Immature natural killer cell (primary cell): ENCODE data around the gene FLACC1. TPM values are rescaled to one million over a fixed set of nuclear protein-coding genes. Genes with fewer than 3 reads are reported as not detected.
"Not testable (repeated sequence)": the region's sequence is repeated elsewhere in the genome, so short reads cannot be mapped to it uniquely, and the experiment has no call there.

Experiments used
- DNase-seq, 3 donors: peaks; one replicate each; pipeline ENCODE4 v3.0.0; 2022; ENCODE audit warnings: mixed read lengths in 1 of 3
- H3K27ac Mint-ChIP-seq, 6 donors: one replicate each; pipeline ENCODE4 v1.8.0; 2020; ENCODE audit warnings: mixed read lengths in 6 of 6, mild to moderate bottlenecking in 5 of 6, inconsistent platforms in 4 of 6, moderate library complexity in 3 of 6
- H3K27me3 Mint-ChIP-seq, 3 donors: one replicate each; pipeline ENCODE4 v1.8.0; 2020 to 2021; ENCODE audit warnings: low read depth in 3 of 3, mild to moderate bottlenecking in 3 of 3, mixed read lengths in 3 of 3, moderate library complexity in 3 of 3, inconsistent platforms in 1 of 3
- H3K36me3 Mint-ChIP-seq, 3 donors: one replicate each; pipeline ENCODE4 v1.8.0; 2020; ENCODE audit warnings: mixed read lengths in 3 of 3, inconsistent platforms in 2 of 3, mild to moderate bottlenecking in 2 of 3
- H3K4me1 Mint-ChIP-seq, 2 donors: one replicate each; pipeline ENCODE4 v1.8.0; 2020; ENCODE audit warnings: inconsistent platforms in 2 of 2, mild to moderate bottlenecking in 2 of 2, mixed read lengths in 2 of 2, moderate library complexity in 1 of 2
- H3K4me3 Mint-ChIP-seq, 5 donors: one replicate each; pipeline ENCODE4 v1.8.0; 2020; ENCODE audit warnings: mild to moderate bottlenecking in 5 of 5, mixed read lengths in 5 of 5, inconsistent platforms in 3 of 5, moderate library complexity in 3 of 5
- H3K9me3 Mint-ChIP-seq, 6 donors: one replicate each; pipeline ENCODE4 v1.8.0; 2020; ENCODE audit warnings: mild to moderate bottlenecking in 6 of 6, mixed read lengths in 6 of 6, inconsistent platforms in 4 of 6, moderate library complexity in 3 of 6
- polyA plus RNA-seq, 3 donors: library from polyadenylated mRNA; unstranded; fragments of 300-500 nt; fragmentation: Illumina TruSeq; gene quantifications; one replicate each; pipeline ENCODE4 v1.2.3, GENCODE V29; 2021

The FLACC1 gene
- polyA plus RNA-seq, 3 donors from 2014 or later = 0.46 to 0.94 TPM; not detected in 1

- Mint-ChIP-seq H3K4me1 (peaks cover 11 to 29% of the 10 kb centered on the region in 2 donors), H3K4me3 (no peak overlapping the region), H3K27ac (no peak overlapping the region), H3K36me3 (peaks cover 37 to 68% (median 58%) of the 10 kb centered on the region in 3 donors), H3K27me3 (peaks cover 0 to 3% (median 0%) of the 10 kb centered on the region in 3 donors), H3K9me3 (peaks cover 0 to 12% (median 3%) of the 10 kb centered on the region in 6 donors)
- DNase-seq = no peak
These were observed 14.2 kb downstream of the FLACC1 start for GRCh38 chr2:201342923-201343322.

GRCh38 chr2:201329409-201329808, 27.7 kb downstream of the FLACC1 start:
- no peak for DNase-seq
- Mint-ChIP-seq H3K27me3 (peaks cover 0 to 3% (median 0%) of the 10 kb centered on the region in 3 donors), H3K27ac (no peak overlapping the region), H3K4me3 (no peak overlapping the region), H3K4me1 (peaks cover 9% of the 10 kb centered on the region in 2 donors), H3K9me3 (peaks cover under 1 to 9% (median 3%) of the 10 kb centered on the region in 6 donors), H3K36me3 (peaks cover 9 to 30% (median 27%) of the 10 kb centered on the region in 3 donors)

- Mint-ChIP-seq H3K27me3 (peaks cover 0 to 3% (median 0%) of the 10 kb centered on the region in 3 donors), H3K27ac (no peak overlapping the region), H3K36me3 (peaks cover 23 to 39% (median 39%) of the 10 kb centered on the region in 3 donors), H3K9me3 (peaks cover 13 to 25% (median 17%) of the 10 kb centered on the region in 6 donors), H3K4me1 (peaks cover 9% of the 10 kb centered on the region in 2 donors), H3K4me3 (no peak overlapping the region)
- no peak for DNase-seq
These were observed 29.5 kb downstream of the FLACC1 start for GRCh38 chr2:201327678-201328077.

GRCh38 chr2:201322772-201323171, 34.4 kb downstream of the FLACC1 start:
- no peaks in the 10 kb centered on the region for H3K4me1 Mint-ChIP-seq
- no peak overlapping the region for H3K27ac Mint-ChIP-seq
- DNase-seq = no peak
- H3K36me3 Mint-ChIP-seq = peaks cover 46 to 65% (median 51%) of the 10 kb centered on the region in 3 donors
- peaks cover 0 to 3% (median 0%) of the 10 kb centered on the region in 3 donors for H3K27me3 Mint-ChIP-seq
- H3K4me3 Mint-ChIP-seq = no peak overlapping the region
- H3K9me3 Mint-ChIP-seq = peaks cover 21 to 45% (median 40%) of the 10 kb centered on the region in 6 donors

- Mint-ChIP-seq H3K27ac (no peak overlapping the region), H3K27me3 (peaks cover 0 to 3% (median 0%) of the 10 kb centered on the region in 3 donors), H3K36me3 (peaks cover 53 to 72% (median 64%) of the 10 kb centered on the region in 3 donors), H3K9me3 (peaks cover 21 to 50% (median 37%) of the 10 kb centered on the region in 6 donors), H3K4me1 (no peaks in the 10 kb centered on the region), H3K4me3 (no peak overlapping the region)
- DNase-seq = no peak
These were observed 36.4 kb downstream of the FLACC1 start for GRCh38 chr2:201320701-201321100.

- Mint-ChIP-seq H3K9me3 (peaks cover 21 to 50% (median 36%) of the 10 kb centered on the region in 6 donors), H3K36me3 (peaks cover 56 to 72% (median 62%) of the 10 kb centered on the region in 3 donors), H3K4me3 (no peak overlapping the region), H3K27ac (no peak overlapping the region), H3K4me1 (no peaks in the 10 kb centered on the region), H3K27me3 (peaks cover 0 to 3% (median 0%) of the 10 kb centered on the region in 3 donors)
- DNase-seq = no peak
These were observed 36.9 kb downstream of the FLACC1 start for GRCh38 chr2:201320257-201320656.

GRCh38 chr2:201319511-201319910, 37.6 kb downstream of the FLACC1 start:
- Mint-ChIP-seq H3K27ac (no peak overlapping the region), H3K9me3 (peaks cover 18 to 57% (median 37%) of the 10 kb centered on the region in 6 donors), H3K27me3 (peaks cover 0 to 4% (median 0%) of the 10 kb centered on the region in 3 donors), H3K4me3 (no peak overlapping the region), H3K36me3 (peaks cover 59 to 74% (median 66%) of the 10 kb centered on the region in 3 donors), H3K4me1 (no peaks in the 10 kb centered on the region)
- DNase-seq = no peak

GRCh38 chr2:201313362-201313761, 43.8 kb downstream of the FLACC1 start:
- Mint-ChIP-seq H3K36me3 (peaks cover 43 to 83% (median 80%) of the 10 kb centered on the region in 3 donors), H3K4me3 (no peak overlapping the region), H3K9me3 (peaks cover 6 to 31% (median 16%) of the 10 kb centered on the region in 6 donors), H3K4me1 (no peaks in the 10 kb centered on the region), H3K27me3 (peaks cover 0 to 4% (median 0%) of the 10 kb centered on the region in 3 donors), H3K27ac (no peak overlapping the region)
- DNase-seq = no peak

GRCh38 chr2:201308914-201309313, 48.2 kb downstream of the FLACC1 start:
- H3K4me3 Mint-ChIP-seq = no peak overlapping the region
- H3K27ac Mint-ChIP-seq = no peak overlapping the region
- peaks cover 3 to 11% (median 9%) of the 10 kb centered on the region in 6 donors for H3K9me3 Mint-ChIP-seq
- DNase-seq = no peak
- H3K36me3 Mint-ChIP-seq = peaks cover 36 to 80% (median 79%) of the 10 kb centered on the region in 3 donors
- H3K27me3 Mint-ChIP-seq = peaks cover 0 to 1% (median 0%) of the 10 kb centered on the region in 3 donors
- H3K4me1 Mint-ChIP-seq = no peaks in the 10 kb centered on the region

GRCh38 chr2:201307876-201308275, 49.3 kb downstream of the FLACC1 start:
- H3K4me1 Mint-ChIP-seq = no peaks in the 10 kb centered on the region
- peaks cover 39 to 75% (median 73%) of the 10 kb centered on the region in 3 donors for H3K36me3 Mint-ChIP-seq
- peaks cover 0 to 1% (median 0%) of the 10 kb centered on the region in 3 donors for H3K27me3 Mint-ChIP-seq
- DNase-seq = no peak
- no peak overlapping the region for H3K4me3 Mint-ChIP-seq
- no peak overlapping the region for H3K27ac Mint-ChIP-seq
- H3K9me3 Mint-ChIP-seq = peaks cover 2 to 14% (median 7%) of the 10 kb centered on the region in 6 donors

- Mint-ChIP-seq H3K36me3 (peaks cover 43 to 60% (median 51%) of the 10 kb centered on the region in 3 donors), H3K9me3 (peaks cover 20 to 65% (median 31%) of the 10 kb centered on the region in 6 donors)
- H3K4me1 Mint-ChIP-seq, H3K4me3 Mint-ChIP-seq, H3K27me3 Mint-ChIP-seq, DNase-seq, H3K27ac Mint-ChIP-seq: not testable (repeated sequence)
These were observed 57.2 kb downstream of the FLACC1 start for GRCh38 chr2:201299929-201300328.

- no peak overlapping the region for H3K4me3 Mint-ChIP-seq
- H3K27me3 Mint-ChIP-seq = peaks cover 0 to under 1% (median 0%) of the 10 kb centered on the region in 3 donors
- no peaks in the 10 kb centered on the region for H3K4me1 Mint-ChIP-seq
- no peak for DNase-seq
- H3K27ac Mint-ChIP-seq = peak overlapping the region in 2 of 6 donors; percentile 43 to 78
- peaks cover 23 to 62% (median 32%) of the 10 kb centered on the region in 6 donors for H3K9me3 Mint-ChIP-seq
- H3K36me3 Mint-ChIP-seq = peaks cover 40 to 54% (median 46%) of the 10 kb centered on the region in 3 donors
These were observed 58.6 kb downstream of the FLACC1 start for GRCh38 chr2:201298462-201299052.

- H3K4me1 Mint-ChIP-seq = peaks cover 16 to 55% of the 10 kb centered on the region in 2 donors
These were observed 66.5 kb downstream of the FLACC1 start for GRCh38 chr2:201290457-201291148.

GRCh38 chr2:201285499-201285898, 71.6 kb downstream of the FLACC1 start:
- no peak for DNase-seq
- Mint-ChIP-seq H3K27ac (peak overlapping the region; percentile 43 to 73 (median 66)), H3K36me3 (peaks cover 52 to 56% (median 53%) of the 10 kb centered on the region in 3 donors), H3K9me3 (no peaks in the 10 kb centered on the region), H3K27me3 (peaks cover 0 to 4% (median under 1%) of the 10 kb centered on the region in 3 donors), H3K4me1 (peaks cover 24 to 65% of the 10 kb centered on the region in 2 donors), H3K4me3 (no peak overlapping the region)

More at GRCh38 chr2:201290457-201291148, 66.5 kb downstream of the FLACC1 start:
- H3K27me3 Mint-ChIP-seq, H3K4me3 Mint-ChIP-seq, DNase-seq: not testable (repeated sequence)
- peaks cover 39 to 64% (median 63%) of the 10 kb centered on the region in 3 donors for H3K36me3 Mint-ChIP-seq
- H3K27ac Mint-ChIP-seq = peak overlapping the region in 3 of 6 donors; percentile 4 to 32 (median 23)
- H3K9me3 Mint-ChIP-seq = peaks cover 8 to 31% (median 23%) of the 10 kb centered on the region in 6 donors
